CD4-positive, alpha-beta T cell (primary cell): Measurements from ENCODE around the gene TSPAN32. TPM values are rescaled to one million over a fixed set of nuclear protein-coding genes. Genes with fewer than 3 reads are reported as not detected.

ENCODE experiments used
- ATAC-seq: fragments of 200-7000 bp; cut with Tn5 transposase; one replicate; pipeline ENCODE4 v1.10.0; 2022; ENCODE audit warnings: mild to moderate bottlenecking; ENCODE audit not compliant: poor library complexity
- CTCF ChIA-PET: fragments of 350-600 bp; sonication (Branson Sonifier 250); formaldehyde crosslinking; loops from one replicate; lab custom pipeline; 2021; ENCODE audit warnings: antibody characterized with exemption, inconsistent platforms; lab: Charles Lee
- POLR2A ChIA-PET: fragments of 350-600 bp; sonication (Branson Sonifier 250); formaldehyde crosslinking; loops from one replicate; lab custom pipeline; 2021; ENCODE audit warnings: antibody characterized with exemption, inconsistent platforms; lab: Charles Lee
- DNase-seq, 14 experiments: peaks; one replicate each; pipeline ENCODE4 v3.0.0-alpha.2; 2013 to 2020; ENCODE audit warnings: mixed read lengths in 2 of 14
- H3K27ac ChIP-seq, 2 donors: one replicate each; pipeline versions ENCODE4 v1.5.1 to v1.7.0; 2013; ENCODE audit warnings: low read length in 2 of 2, low read depth in 1 of 2, mild to moderate bottlenecking in 1 of 2
- H3K27me3 ChIP-seq, 2 experiments: 1 replicate in 1 of 2; 2 replicates in 1 of 2; pipeline versions ENCODE4 v1.6.1 to v1.7.0; 2013; ENCODE audit warnings: low read length in 2 of 2, control low read depth in 1 of 2, mild to moderate bottlenecking in 1 of 2, moderate library complexity in 1 of 2; ENCODE audit not compliant: insufficient read depth in 2 of 2, control insufficient read depth in 1 of 2
- H3K36me3 ChIP-seq: one replicate; pipeline ENCODE4 v1.6.1; 2013; ENCODE audit warnings: low read length, control low read depth; ENCODE audit not compliant: insufficient read depth
- H3K4me1 ChIP-seq: one replicate; pipeline ENCODE4 v1.6.1; 2013; ENCODE audit warnings: low read length, control low read depth; ENCODE audit not compliant: insufficient read depth
- H3K4me3 ChIP-seq: one replicate; pipeline ENCODE4 v1.5.1; 2013; ENCODE audit warnings: mild to moderate bottlenecking, low read length, moderate library complexity
- H3K9me3 ChIP-seq, 2 experiments: 1 replicate in 1 of 2; 2 replicates in 1 of 2; pipeline versions ENCODE4 v1.6.1 to v1.7.0; 2013; ENCODE audit warnings: low read length in 2 of 2, mild to moderate bottlenecking in 2 of 2, control low read depth in 1 of 2, moderate library complexity in 1 of 2; ENCODE audit not compliant: control insufficient read depth in 1 of 2, insufficient read depth in 1 of 2
- H3K27ac Mint-ChIP-seq: one replicate; pipeline ENCODE4 v1.8.0; 2020; ENCODE audit warnings: mixed read lengths
- H3K27me3 Mint-ChIP-seq: one replicate; pipeline ENCODE4 v1.8.0; 2021; ENCODE audit warnings: mixed read lengths
- H3K36me3 Mint-ChIP-seq: one replicate; pipeline ENCODE4 v1.8.0; 2021; ENCODE audit warnings: low read depth, mixed read lengths
- H3K4me1 Mint-ChIP-seq: one replicate; pipeline ENCODE4 v1.8.0; 2021; ENCODE audit warnings: low read depth, mixed read lengths
- H3K4me3 Mint-ChIP-seq: one replicate; pipeline ENCODE4 v1.8.0; 2020; ENCODE audit warnings: mild to moderate bottlenecking, mixed read lengths
- H3K9me3 Mint-ChIP-seq: one replicate; pipeline ENCODE4 v1.8.0; 2020; ENCODE audit warnings: mixed read lengths
- intact Hi-C, 2 experiments: fragments of 100-400 bp; cut with DNase I in 1 of 2; cut with micrococcal nuclease in 1 of 2; formaldehyde crosslinking; loops; one replicate each; pipeline versions ENCODE4 v1.15.1 to v1.9.0; 2023 to 2025; cut with DNase I, micrococcal nuclease
- total RNA-seq, 174 experiments: library from RNA in 2 of 174; stranded (reverse) in 2 of 174; gene quantifications; one replicate each; pipeline ENCODE4 v1.2.3 and lab custom pipeline; 2021 to 2026
- TF ChIP-seq, protein P1 (sequence below): fragments of 200-600 bp; IDR thresholded peaks from one replicate; pipeline ENCODE4 v1.8.0; 2022; ENCODE audit warnings: antibody characterized with exemption, mild to moderate bottlenecking

TSPAN32 gene
- total RNA-seq, 2 experiments from 2014 or later = 81.8 TPM

GRCh38 chr11:2262301-2263070 is 39.3 kb upstream of the TSPAN32 start:
- H3K4me1 ChIP-seq = peaks cover 24% of the 10 kb centered on the region
- intact Hi-C loops = no loop called here
- CTCF ChIA-PET = no interaction called here
- no peaks in the 10 kb centered on the region for H3K36me3 ChIP-seq
- no peak overlapping the region for H3K27ac Mint-ChIP-seq
- H3K27me3 ChIP-seq = peaks cover 1 to 4% of the 10 kb centered on the region in 2 experiments
- TF ChIP-seq, protein P1, sequence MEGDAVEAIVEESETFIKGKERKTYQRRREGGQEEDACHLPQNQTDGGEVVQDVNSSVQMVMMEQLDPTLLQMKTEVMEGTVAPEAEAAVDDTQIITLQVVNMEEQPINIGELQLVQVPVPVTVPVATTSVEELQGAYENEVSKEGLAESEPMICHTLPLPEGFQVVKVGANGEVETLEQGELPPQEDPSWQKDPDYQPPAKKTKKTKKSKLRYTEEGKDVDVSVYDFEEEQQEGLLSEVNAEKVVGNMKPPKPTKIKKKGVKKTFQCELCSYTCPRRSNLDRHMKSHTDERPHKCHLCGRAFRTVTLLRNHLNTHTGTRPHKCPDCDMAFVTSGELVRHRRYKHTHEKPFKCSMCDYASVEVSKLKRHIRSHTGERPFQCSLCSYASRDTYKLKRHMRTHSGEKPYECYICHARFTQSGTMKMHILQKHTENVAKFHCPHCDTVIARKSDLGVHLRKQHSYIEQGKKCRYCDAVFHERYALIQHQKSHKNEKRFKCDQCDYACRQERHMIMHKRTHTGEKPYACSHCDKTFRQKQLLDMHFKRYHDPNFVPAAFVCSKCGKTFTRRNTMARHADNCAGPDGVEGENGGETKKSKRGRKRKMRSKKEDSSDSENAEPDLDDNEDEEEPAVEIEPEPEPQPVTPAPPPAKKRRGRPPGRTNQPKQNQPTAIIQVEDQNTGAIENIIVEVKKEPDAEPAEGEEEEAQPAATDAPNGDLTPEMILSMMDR = no peak
- ATAC-seq (no peak), DNase-seq (no peak)
- no peaks in the 10 kb centered on the region for H3K9me3 ChIP-seq
- H3K4me3 Mint-ChIP-seq = no peak overlapping the region
- peaks cover 13% of the 10 kb centered on the region for H3K27me3 Mint-ChIP-seq
- H3K36me3 Mint-ChIP-seq = no peaks in the 10 kb centered on the region
- POLR2A ChIA-PET = no interaction called here
- H3K4me1 Mint-ChIP-seq = peaks cover 16% of the 10 kb centered on the region
- H3K9me3 Mint-ChIP-seq = no peaks in the 10 kb centered on the region
- no peak overlapping the region for H3K4me3 ChIP-seq
- no peak overlapping the region for H3K27ac ChIP-seq

DNA sequence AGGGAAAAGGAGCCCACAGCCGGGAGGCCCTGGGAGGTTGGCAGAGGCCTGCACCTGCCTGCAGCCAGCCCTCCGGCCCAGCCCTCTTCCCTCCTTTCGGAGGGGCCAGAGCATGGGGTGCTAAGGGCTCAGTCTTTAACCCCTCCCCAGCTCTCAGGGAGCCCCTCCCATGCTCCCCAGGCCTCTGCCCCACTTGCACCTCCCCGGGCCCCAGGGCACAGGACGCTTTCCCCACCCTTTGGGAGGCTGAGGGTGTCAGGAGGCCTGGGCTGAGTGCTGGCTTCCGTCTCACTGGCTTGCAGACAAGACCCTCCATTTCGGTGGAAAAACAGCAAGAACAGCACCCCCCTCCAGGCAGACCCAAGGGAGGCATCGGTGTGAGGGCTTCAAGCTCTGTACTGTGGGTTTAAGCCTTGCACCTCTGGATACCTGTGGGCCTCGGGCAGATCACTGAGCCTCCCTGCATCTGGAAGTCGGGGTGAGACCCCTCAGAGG is 38.7 kb upstream of the TSPAN32 start:
- Histone ChIP-seq H3K27me3 (peaks cover 8 to 10% of the 10 kb centered on the region in 2 experiments), H3K4me3 (no peak overlapping the region), H3K27ac (no peak overlapping the region), H3K9me3 (peaks cover 0 to 3% of the 10 kb centered on the region in 2 experiments), H3K4me1 (peaks cover 27% of the 10 kb centered on the region), H3K36me3 (no peaks in the 10 kb centered on the region)
- ChIA-PET POLR2A (no interaction called here), CTCF (no interaction called here)
- peaks cover 16% of the 10 kb centered on the region for H3K4me1 Mint-ChIP-seq
- ATAC-seq = no peak
- intact Hi-C loops = no loop called here
- H3K36me3 Mint-ChIP-seq = no peaks in the 10 kb centered on the region
- no peak overlapping the region for H3K27ac Mint-ChIP-seq
- no peaks in the 10 kb centered on the region for H3K9me3 Mint-ChIP-seq
- TF ChIP-seq, protein P1 = no peak
- H3K4me3 Mint-ChIP-seq = no peak overlapping the region
- H3K27me3 Mint-ChIP-seq = peaks cover 17% of the 10 kb centered on the region
- DNase-seq = no peak

DNA sequence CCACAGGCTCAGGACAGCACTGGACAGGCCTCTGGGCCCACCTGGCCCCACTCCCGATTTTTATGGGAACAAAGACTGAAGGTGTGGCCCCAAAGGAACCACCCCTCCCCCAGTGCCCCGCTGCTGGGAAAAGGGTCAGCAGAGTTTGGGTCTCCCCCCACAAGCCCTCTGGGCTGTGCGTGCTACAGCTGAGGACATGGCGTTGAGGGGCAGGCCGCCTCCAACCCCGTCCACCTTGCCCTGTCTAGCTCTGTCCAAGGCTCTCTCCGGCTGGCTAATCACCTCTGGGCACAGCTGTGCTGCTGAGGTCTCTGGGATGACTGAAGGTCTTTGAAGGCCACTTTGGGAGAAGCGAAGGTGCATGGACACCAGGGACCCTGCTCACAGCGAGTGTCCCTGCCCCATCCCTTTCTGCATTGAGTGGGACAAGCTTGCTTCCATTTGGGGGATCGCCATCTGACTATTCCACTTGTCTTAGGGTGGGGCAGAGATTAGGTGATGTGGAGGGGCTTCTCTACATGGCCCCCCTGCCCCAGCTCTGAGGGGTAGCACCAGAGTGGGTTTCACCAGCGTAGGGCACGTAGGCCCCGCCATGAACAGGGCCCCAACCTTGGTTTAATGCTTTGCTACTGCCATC is 38.0 kb upstream of the TSPAN32 start:
- H3K4me3 ChIP-seq = no peak overlapping the region
- no peak overlapping the region for H3K27ac ChIP-seq
- Mint-ChIP-seq H3K27ac (no peak overlapping the region), H3K4me1 (peaks cover 16% of the 10 kb centered on the region), H3K36me3 (no peaks in the 10 kb centered on the region), H3K4me3 (no peak overlapping the region), H3K27me3 (peaks cover 23% of the 10 kb centered on the region), H3K9me3 (no peaks in the 10 kb centered on the region)
- H3K36me3 ChIP-seq = no peaks in the 10 kb centered on the region
- TF ChIP-seq, protein P1 = no peak
- H3K27me3 ChIP-seq = peaks cover 14 to 17% of the 10 kb centered on the region in 2 experiments
- no peak for DNase-seq
- peaks cover 33% of the 10 kb centered on the region for H3K4me1 ChIP-seq
- H3K9me3 ChIP-seq = peaks cover 0 to 3% of the 10 kb centered on the region in 2 experiments
- POLR2A ChIA-PET = no interaction called here
- CTCF ChIA-PET = no interaction called here
- ATAC-seq = no peak
- intact Hi-C loops = no loop called here
